ENCODE measurements around the gene TMC4. TPM values are rescaled to one million over a fixed set of nuclear protein-coding genes. Genes with fewer than 3 reads are reported as not detected.

The TMC4 gene
- total RNA-seq, 2 experiments from 2014 or later = 0.26 to 0.27 TPM

DNA sequence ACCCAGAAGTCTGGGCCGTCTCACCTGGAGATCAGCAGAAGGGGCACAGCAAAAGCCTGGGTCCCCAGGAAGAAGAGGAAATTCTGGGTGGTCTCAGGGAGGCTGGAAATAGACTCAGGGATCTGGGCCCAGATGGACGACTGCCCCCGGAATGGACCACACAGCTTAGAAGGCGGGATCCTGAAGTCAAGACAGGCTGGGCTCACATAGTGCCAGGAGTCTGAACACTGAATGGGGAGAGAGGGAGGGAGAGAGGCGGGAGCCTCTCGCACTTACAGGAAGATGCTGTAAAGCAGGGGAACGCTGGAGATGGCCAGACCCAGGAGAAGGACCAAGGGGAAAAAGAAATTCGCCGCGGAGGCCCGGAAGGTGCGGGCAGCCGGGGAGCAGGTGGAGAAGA lies 12.1 kb downstream of the TMC4 start:
- no peak for DNase-seq
- CTCF ChIA-PET = interaction anchor here (0.9 to 2.5 kb wide), 4 partner anchors 7 to 29 kb away, joined by 3 to 11 read pairs (median 6); partner anchors contain the start of gene MBOAT7
- POLR2A ChIA-PET = interaction anchor here (0.8 to 2.6 kb wide), 5 partner anchors 22 to 50 kb away, joined by 3 to 16 read pairs (median 4); partner anchors contain the start of genes CNOT3, PRPF31 and TFPT
- Mint-ChIP-seq H3K9me3 (no peaks in the 10 kb centered on the region), H3K27ac (peak overlapping the region; percentile 98), H3K4me1 (ENCODE audit: low read depth) (peaks cover 48% of the 10 kb centered on the region), H3K27me3 (peaks cover 3% of the 10 kb centered on the region), H3K4me3 (peak overlapping the region; percentile 95), H3K36me3 (peaks cover 22% of the 10 kb centered on the region)
- intact Hi-C loops (cut with micrococcal nuclease) = loop anchor here (2.0 kb wide), 1 partner anchor 50 kb away; no protein-coding TSS in a partner anchor

DNA sequence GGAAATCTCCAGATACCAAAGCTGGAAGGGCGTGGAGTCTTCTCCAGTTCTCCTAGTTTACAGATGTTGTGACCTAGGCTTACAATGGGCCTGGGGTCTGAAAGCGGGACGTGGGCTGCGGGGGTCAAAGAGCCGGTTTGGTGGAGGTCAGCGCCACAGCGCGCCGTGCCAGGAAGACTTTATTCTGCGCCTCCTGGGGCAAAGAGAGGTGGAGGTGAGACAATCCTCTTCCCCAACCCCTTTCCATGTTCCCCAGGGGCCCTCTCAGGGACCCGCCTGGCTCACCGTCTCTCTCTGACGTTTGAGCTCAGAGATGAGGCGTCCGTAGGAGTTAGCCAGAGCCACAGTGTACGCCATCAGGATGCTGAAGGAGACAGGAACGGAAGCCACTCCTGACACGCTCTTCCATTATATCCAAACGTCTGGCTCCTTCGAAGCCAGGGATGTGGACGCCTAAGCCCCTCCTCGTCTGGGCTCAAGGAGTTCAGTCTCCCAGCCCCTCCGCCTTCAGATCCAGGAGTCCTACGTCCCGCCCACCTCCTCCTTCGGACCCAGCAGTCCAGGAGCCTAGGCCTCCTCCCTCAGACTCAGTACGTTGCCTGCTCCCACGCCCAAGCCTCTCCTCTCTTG lies 12.7 kb downstream of the TMC4 start:
- DNase-seq = peak; percentile 37
- peaks cover 48% of the 10 kb centered on the region for H3K4me1 Mint-ChIP-seq (ENCODE audit: low read depth)
- intact Hi-C loops (cut with micrococcal nuclease) = loop anchor here (2.0 kb wide), 1 partner anchor 51 kb away; no protein-coding TSS in a partner anchor
- ChIA-PET POLR2A (interaction anchor here (0.9 to 2.6 kb wide), 7 partner anchors 22 to 50 kb away, joined by 4 to 16 read pairs (median 5); partner anchors contain the start of genes CNOT3, MBOAT7, PRPF31 and RPS9), CTCF (interaction anchor here (0.9 to 2.5 kb wide), 4 partner anchors 8 to 29 kb away, joined by 3 to 11 read pairs (median 6); partner anchors contain the start of gene MBOAT7)
- H3K27ac Mint-ChIP-seq = peak overlapping the region; percentile 98
- H3K36me3 Mint-ChIP-seq = peaks cover 23% of the 10 kb centered on the region
- no peaks in the 10 kb centered on the region for H3K9me3 Mint-ChIP-seq
- H3K27me3 Mint-ChIP-seq = peaks cover 3% of the 10 kb centered on the region
- H3K4me3 Mint-ChIP-seq = peak overlapping the region; percentile 95

DNA sequence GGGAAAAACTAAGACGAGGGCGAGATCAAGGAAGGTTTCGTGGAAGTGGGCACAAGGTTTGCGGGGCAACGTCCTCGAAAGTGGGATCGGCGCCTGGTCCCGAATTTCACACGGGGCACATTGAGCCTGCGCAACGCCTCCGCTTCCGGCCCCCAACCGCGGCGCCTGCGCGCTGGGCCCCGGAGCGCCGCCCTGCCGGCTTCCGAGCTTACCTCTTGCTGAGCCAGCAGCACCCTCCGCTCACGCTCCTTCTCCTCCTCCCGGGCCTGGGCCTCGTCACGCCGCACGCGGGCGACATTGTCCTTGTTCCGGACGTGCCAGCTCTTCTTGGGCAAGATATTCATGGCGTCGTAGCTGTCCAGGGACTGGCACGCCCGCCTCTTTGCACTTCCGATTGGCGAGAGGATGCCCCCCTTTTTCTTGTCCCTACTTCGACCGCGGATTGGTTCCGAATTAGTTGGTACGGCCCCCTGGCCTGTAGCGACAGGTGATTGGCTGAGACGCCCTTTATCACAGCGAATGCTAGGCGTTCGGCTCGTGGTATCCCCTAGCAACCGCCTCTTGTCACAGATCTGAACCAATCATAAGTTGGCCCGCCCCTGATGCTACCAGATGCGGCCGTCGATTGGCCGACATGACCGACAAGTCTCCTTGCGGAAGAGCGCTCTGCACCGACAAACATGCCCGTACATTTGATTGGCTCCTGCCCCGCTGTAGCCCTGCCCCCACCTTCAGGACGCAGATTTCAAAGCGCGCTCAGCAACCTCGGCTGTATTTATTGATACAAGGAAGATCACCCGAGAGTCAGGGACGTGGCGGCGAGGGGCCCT lies 13.4 kb downstream of the TMC4 start, which contains the start of gene LENG1:
Gene LENG1, minus strand, starts transcription at position 370 of the 830 bp plus-strand sequence. Its CDS starts 26 bp downstream, at position 344.
- ChIA-PET CTCF (interaction anchor here (0.9 to 2.5 kb wide), 9 partner anchors 9 to 107 kb away, joined by 3 to 11 read pairs (median 3); partner anchors contain the start of gene MBOAT7), POLR2A (interaction anchor here (0.6 to 2.6 kb wide), 11 partner anchors 14 to 51 kb away, joined by 3 to 16 read pairs (median 4); partner anchors contain the start of genes CNOT3, MBOAT7, PRPF31 and RPS9)
- peaks cover 30% of the 10 kb centered on the region for H3K36me3 Mint-ChIP-seq
- peak within 1 kb of the TSS; percentile 98 for H3K27ac Mint-ChIP-seq
- intact Hi-C loops (cut with micrococcal nuclease) = loop anchor here (1.0 to 5.0 kb wide), 7 partner anchors 22 to 288 kb away; partner anchors contain the start of genes CNOT3, LENG8, NDUFA3 and PRPF31
- peak within 1 kb of the TSS; percentile 95 for H3K4me3 Mint-ChIP-seq
- H3K27me3 Mint-ChIP-seq = peaks cover 3% of the 10 kb centered on the region
- DNase-seq = peak; percentile 100
- H3K4me1 Mint-ChIP-seq (ENCODE audit: low read depth) = peaks cover 51% of the 10 kb centered on the region
- no peaks in the 10 kb centered on the region for H3K9me3 Mint-ChIP-seq

DNA sequence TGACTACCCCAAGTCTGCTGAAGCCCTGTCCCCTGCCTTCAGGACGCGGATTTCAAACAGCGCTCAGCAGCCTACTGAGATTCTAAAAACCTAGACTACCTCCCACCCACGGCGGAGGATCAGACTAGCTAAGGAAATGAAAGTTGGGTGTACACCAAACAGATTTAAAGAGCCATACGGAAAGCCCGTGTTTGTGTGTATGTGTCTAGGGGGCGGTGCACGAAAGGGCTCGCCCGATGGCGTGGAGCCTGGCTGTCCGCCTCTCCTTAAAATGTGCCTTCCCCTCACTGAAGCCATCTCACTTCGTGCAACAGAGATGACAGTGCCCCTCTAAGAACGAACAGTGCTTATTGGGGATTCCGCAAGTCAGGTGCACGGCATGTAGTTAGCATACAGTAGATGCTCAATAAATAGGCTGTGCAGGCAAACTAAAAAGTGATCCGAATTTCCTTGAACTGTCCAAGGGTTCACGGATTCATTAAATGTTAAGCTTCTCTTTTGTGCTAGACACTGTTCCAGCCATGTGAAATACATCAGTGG lies 14.1 kb downstream of the TMC4 start:
- H3K27ac Mint-ChIP-seq = peak overlapping the region; percentile 98
- ChIA-PET CTCF (interaction anchor here (0.9 to 2.5 kb wide), 7 partner anchors 9 to 107 kb away, joined by 3 to 11 read pairs (median 3); partner anchors contain the start of gene MBOAT7), POLR2A (interaction anchor here (0.6 to 2.6 kb wide), 7 partner anchors 14 to 49 kb away, joined by 3 to 16 read pairs (median 11); partner anchors contain the start of genes CNOT3, MBOAT7, PRPF31 and RPS9)
- no peaks in the 10 kb centered on the region for H3K9me3 Mint-ChIP-seq
- peak; percentile 64 for DNase-seq
- peaks cover 37% of the 10 kb centered on the region for H3K36me3 Mint-ChIP-seq
- peaks cover 3% of the 10 kb centered on the region for H3K27me3 Mint-ChIP-seq
- H3K4me3 Mint-ChIP-seq = peak overlapping the region; percentile 95
- intact Hi-C loops (cut with micrococcal nuclease) = loop anchor here (1.0 to 5.0 kb wide), 6 partner anchors 22 to 288 kb away; partner anchors contain the start of genes CNOT3, LENG8, NDUFA3 and PRPF31
- peaks cover 52% of the 10 kb centered on the region for H3K4me1 Mint-ChIP-seq (ENCODE audit: low read depth)

DNA sequence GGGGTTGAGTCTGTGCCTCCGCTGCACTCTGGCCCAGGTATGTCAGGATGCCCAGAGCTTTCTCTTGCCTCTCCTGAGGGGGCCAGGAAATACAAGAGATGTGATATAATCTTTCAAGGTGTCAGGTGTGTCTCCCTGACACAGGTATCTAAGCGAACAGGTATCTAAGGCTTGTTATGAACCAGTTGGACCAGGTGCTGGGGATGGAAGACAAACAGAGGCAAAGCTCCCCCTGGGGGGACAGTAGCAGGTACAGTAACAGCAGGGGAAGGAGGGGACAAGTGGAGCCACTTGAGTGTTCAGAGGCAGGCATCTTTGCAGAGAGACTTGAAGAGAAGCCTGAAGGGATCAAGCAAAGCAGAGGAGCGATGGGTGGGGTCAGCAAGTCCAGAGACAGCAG lies 16.0 kb downstream of the TMC4 start:
- no peaks in the 10 kb centered on the region for H3K9me3 Mint-ChIP-seq
- POLR2A ChIA-PET = no interaction called here
- H3K27ac Mint-ChIP-seq = peak overlapping the region; percentile 40
- intact Hi-C loops (cut with micrococcal nuclease) = loop anchor here (5.0 kb wide), 1 partner anchor 290 kb away; the partner anchor contains the start of gene LENG8
- H3K4me3 Mint-ChIP-seq = no peak overlapping the region
- peaks cover 46% of the 10 kb centered on the region for H3K36me3 Mint-ChIP-seq
- CTCF ChIA-PET = interaction anchor here (1.3 kb wide), 1 partner anchor 109 kb away, joined by 4 read pairs; no protein-coding TSS in a partner anchor
- H3K4me1 Mint-ChIP-seq (ENCODE audit: low read depth) = peaks cover 46% of the 10 kb centered on the region
- no peaks in the 10 kb centered on the region for H3K27me3 Mint-ChIP-seq
- DNase-seq = no peak

DNA sequence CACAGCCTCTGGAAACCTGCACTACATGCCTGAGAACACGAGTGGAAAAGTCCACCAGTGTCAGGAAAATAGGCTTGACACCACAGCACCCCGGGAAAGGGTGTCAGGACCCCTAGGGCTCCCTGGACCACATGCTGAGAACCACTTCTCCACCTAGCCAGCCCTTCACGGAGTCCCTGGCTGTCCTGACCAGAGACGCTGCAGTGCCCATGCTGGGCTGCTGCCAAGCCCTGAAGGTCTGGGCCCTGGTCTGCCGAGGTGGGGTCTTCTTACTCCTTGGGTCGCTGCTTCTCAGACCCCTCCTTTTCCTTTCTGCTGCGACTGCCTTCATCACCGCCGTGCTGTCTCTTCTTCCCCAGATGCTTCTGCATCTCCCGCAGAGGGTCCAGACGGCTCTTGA lies 16.5 kb downstream of the TMC4 start:
- DNase-seq = no peak
- POLR2A ChIA-PET = no interaction called here
- Mint-ChIP-seq H3K27me3 (no peaks in the 10 kb centered on the region), H3K36me3 (peaks cover 46% of the 10 kb centered on the region), H3K9me3 (no peaks in the 10 kb centered on the region), H3K4me1 (ENCODE audit: low read depth) (peaks cover 42% of the 10 kb centered on the region), H3K4me3 (no peak overlapping the region), H3K27ac (peak overlapping the region; percentile 40)
- intact Hi-C loops (cut with micrococcal nuclease) = loop anchor here (5.0 kb wide), 1 partner anchor 291 kb away; the partner anchor contains the start of gene LENG8
- CTCF ChIA-PET = interaction anchor here (0.7 to 1.3 kb wide), 2 partner anchors 49 to 109 kb away, joined by 3 to 4 read pairs; no protein-coding TSS in a partner anchor

DNA sequence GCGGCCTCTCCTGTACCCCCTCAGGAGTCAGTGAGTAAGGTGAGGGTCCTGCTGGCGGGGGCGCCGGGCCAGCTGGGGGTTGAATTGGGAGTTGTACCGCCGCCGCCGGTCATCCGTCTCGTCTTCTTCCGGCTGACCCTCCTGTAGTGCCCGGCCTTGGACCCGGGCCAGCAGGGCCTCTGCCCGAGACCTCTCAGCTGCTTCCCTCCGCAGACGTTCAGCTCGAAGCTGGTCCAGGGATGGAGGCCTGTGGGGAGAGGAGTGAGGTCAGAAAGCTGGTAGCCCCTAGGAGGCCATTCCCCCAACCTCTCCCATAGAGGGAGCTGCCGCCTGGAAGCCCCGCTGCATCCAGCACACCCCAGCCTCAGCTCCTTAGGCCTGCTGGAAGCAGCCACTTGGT lies 17.3 kb downstream of the TMC4 start:
- POLR2A ChIA-PET = interaction anchor here (0.8 kb wide), 1 partner anchor 19 kb away, joined by 4 read pairs; the partner anchor contains the start of gene CNOT3
- Mint-ChIP-seq H3K27me3 (no peaks in the 10 kb centered on the region), H3K36me3 (peaks cover 52% of the 10 kb centered on the region), H3K9me3 (no peaks in the 10 kb centered on the region), H3K27ac (no peak overlapping the region), H3K4me3 (no peak overlapping the region), H3K4me1 (ENCODE audit: low read depth) (peaks cover 39% of the 10 kb centered on the region)
- no peak for DNase-seq
- CTCF ChIA-PET = interaction anchor here (0.7 to 1.3 kb wide), 2 partner anchors 50 to 110 kb away, joined by 3 to 4 read pairs; no protein-coding TSS in a partner anchor
- intact Hi-C loops (cut with micrococcal nuclease) = loop anchor here (5.0 kb wide), 1 partner anchor 292 kb away; the partner anchor contains the start of gene LENG8

DNA sequence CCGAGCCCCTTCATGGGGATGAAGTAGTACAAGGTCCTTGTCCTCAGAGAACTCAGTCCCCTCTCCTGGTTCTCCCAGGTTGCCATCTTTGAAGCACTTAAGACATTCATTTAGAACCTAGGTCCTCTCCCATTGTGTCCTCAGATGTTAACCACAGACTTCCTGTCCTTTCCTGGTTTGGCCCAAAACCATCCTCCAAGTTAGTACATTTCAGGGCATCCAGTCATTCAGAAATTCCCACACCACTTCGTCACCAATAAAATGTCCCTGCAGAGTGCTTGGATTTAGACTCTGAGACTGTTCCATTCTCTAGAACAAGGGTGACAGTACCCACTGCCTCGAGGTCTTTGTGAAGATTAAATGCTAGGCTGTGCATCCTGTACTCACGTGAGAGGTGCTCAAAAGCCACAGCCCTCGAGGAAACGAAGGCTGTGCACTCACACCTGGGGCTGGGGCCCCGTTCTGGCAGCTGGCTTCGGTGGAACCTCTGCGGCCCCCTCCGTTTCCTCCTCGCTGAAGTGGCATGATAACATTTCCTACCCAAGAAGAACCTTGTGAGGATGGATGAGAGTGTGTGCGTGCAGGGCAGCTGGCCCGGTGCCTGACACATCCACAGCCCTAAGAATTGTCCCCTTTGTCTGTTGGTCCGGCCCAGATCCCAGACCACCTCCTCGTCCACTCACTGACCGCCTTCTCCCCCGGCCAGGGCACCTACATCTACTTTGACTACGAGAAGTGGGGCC lies 18.2 kb downstream of the TMC4 start:
- no peaks in the 10 kb centered on the region for H3K9me3 Mint-ChIP-seq
- ChIA-PET CTCF (no interaction called here), POLR2A (interaction anchor here (0.8 kb wide), 1 partner anchor 18 kb away, joined by 4 read pairs; the partner anchor contains the start of gene CNOT3)
- no peaks in the 10 kb centered on the region for H3K27me3 Mint-ChIP-seq
- H3K4me3 Mint-ChIP-seq = no peak overlapping the region
- peak; percentile 65 for DNase-seq
- H3K36me3 Mint-ChIP-seq = peaks cover 51% of the 10 kb centered on the region
- peaks cover 32% of the 10 kb centered on the region for H3K4me1 Mint-ChIP-seq (ENCODE audit: low read depth)
- intact Hi-C loops (cut with micrococcal nuclease) = loop anchor here (5.0 kb wide), 1 partner anchor 293 kb away; the partner anchor contains the start of gene LENG8
- H3K27ac Mint-ChIP-seq = peak overlapping the region; percentile 88

DNA sequence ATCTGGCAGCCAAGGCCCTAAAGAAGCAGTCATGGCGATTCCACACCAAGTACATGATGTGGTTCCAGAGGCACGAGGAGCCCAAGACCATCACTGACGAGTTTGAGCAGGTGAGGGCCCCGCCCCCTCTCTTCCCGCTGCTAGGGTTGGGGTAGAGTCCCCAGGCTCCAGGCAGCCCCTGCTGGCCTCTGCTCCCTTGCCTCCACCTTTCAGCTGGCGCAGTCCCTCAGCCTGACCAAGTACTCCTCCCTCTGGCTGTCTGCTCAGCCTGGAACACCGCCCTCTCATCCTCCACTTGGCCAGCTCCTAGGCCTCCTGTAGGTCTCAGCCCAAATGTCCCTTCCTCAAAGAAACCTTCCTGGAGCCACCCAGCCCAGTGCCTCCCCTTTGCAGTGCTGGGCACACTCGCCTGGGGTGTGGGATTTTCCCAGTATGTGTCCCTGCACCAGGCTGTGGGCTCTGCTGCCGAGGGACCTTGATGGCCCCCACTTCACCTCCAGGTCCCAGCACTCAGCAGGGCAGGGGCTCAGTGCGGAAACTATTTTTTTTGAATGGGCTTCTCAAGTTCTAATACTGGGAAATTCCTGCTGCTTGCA lies 19.1 kb downstream of the TMC4 start:
- Mint-ChIP-seq H3K27me3 (no peaks in the 10 kb centered on the region), H3K4me1 (ENCODE audit: low read depth) (peaks cover 30% of the 10 kb centered on the region), H3K27ac (peak overlapping the region; percentile 88), H3K36me3 (peaks cover 52% of the 10 kb centered on the region), H3K9me3 (no peaks in the 10 kb centered on the region), H3K4me3 (no peak overlapping the region)
- CTCF ChIA-PET = no interaction called here
- intact Hi-C loops (cut with micrococcal nuclease) = no loop called here
- POLR2A ChIA-PET = no interaction called here
- no peak for DNase-seq

DNA sequence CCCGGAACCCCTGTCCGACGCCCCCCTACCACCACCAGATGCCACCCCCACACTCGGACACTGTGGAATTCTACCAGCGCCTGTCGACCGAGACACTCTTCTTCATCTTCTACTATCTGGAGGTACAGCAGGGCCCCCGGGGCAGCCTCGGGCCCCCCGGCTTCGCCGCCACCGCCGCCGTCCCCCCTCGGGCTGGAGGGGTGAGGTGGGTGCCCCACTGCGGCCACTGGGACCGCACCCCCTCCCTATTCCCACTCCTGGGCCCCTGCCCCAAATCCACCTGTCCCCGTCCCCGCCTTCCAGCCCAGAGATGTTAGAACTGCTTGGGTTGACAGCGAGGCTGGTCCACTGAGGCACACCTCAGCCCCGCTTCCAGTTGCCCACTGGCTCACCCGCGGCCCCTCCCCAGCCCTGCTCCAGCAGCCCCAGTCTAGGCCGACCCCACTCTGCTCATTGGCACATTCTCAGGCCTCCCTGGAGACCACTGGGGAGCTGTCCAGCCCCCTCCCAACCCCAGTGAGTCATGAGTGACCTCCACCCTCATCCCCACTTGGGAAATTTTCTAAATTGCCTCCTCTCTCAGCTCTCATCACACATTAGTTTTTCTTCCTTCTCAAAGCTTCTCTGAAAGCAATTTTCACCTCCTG lies 20.0 kb downstream of the TMC4 start:
- peaks cover 50% of the 10 kb centered on the region for H3K36me3 Mint-ChIP-seq
- H3K27me3 Mint-ChIP-seq = no peaks in the 10 kb centered on the region
- CTCF ChIA-PET = no interaction called here
- POLR2A ChIA-PET = no interaction called here
- no peaks in the 10 kb centered on the region for H3K9me3 Mint-ChIP-seq
- no peak overlapping the region for H3K4me3 Mint-ChIP-seq
- intact Hi-C loops (cut with micrococcal nuclease) = no loop called here
- peaks cover 23% of the 10 kb centered on the region for H3K4me1 Mint-ChIP-seq (ENCODE audit: low read depth)
- no peak overlapping the region for H3K27ac Mint-ChIP-seq
- DNase-seq = no peak

All from activated CD4-positive, alpha-beta memory T cell treated with anti-CD3 and anti-CD28 coated beads for 36 hours (primary cell).